Heart right ventricle (tissue), 16 donors: ENCODE results near the gene LYZL2. TPM values are rescaled to one million over a fixed set of nuclear protein-coding genes. Genes with fewer than 3 reads are reported as not detected.
"Not testable (repeated sequence)": the region's sequence is repeated elsewhere in the genome, so short reads cannot be mapped to it uniquely, and the experiment has no call there.

Source experiments
- ATAC-seq, 8 donors: fragments of 200-7000 bp; cut with Tn5 transposase; one replicate each; pipeline ENCODE4 v1.9.1; 2020; ENCODE audit warnings: mild to moderate bottlenecking in 8 of 8, moderate library complexity in 8 of 8, moderate number of reproducible peaks in 1 of 8
- DNase-seq, 2 donors: peaks; one replicate each; pipeline ENCODE4 v3.0.0-alpha.2; 2020
- H3K27ac ChIP-seq, 10 donors: fragments of 200-600 bp; sonication (generic) in 2 of 10; one replicate each; pipeline versions ENCODE4 v1.5.0 to v1.8.0; 2020 to 2022; ENCODE audit warnings: mild to moderate bottlenecking in 3 of 10
- H3K27me3 ChIP-seq, 7 donors: fragments of 200-600 bp; one replicate each; pipeline ENCODE4 v1.8.0; 2021 to 2022; ENCODE audit warnings: mild to moderate bottlenecking in 2 of 7
- H3K36me3 ChIP-seq, 9 donors: fragments of 200-600 bp; sonication (generic) in 1 of 9; one replicate each; pipeline versions ENCODE4 v1.5.0 to v1.8.0; 2020 to 2022; ENCODE audit warnings: mild to moderate bottlenecking in 2 of 9
- H3K4me1 ChIP-seq, 9 donors: fragments of 200-600 bp; sonication (generic) in 1 of 9; one replicate each; pipeline versions ENCODE4 v1.5.0 to v1.8.0; 2020 to 2022; ENCODE audit warnings: mild to moderate bottlenecking in 4 of 9
- H3K4me3 ChIP-seq, 10 donors: fragments of 200-600 bp; sonication (generic) in 2 of 10; one replicate each; pipeline versions ENCODE4 v1.5.0 to v1.8.0; 2020 to 2022; ENCODE audit warnings: mild to moderate bottlenecking in 7 of 10, moderate library complexity in 2 of 10
- H3K9me3 ChIP-seq, 11 donors: fragments of 200-600 bp in 10 of 11; sonication (generic) in 2 of 11; one replicate each; pipeline versions ENCODE4 v1.5.0 to v1.8.0; 2013 to 2022; ENCODE audit warnings: mild to moderate bottlenecking in 2 of 11, control low read depth in 1 of 11, moderate library complexity in 1 of 11
- CTCF ChIP-seq, 9 donors: fragments of 200-600 bp; sonication (generic) in 2 of 9; IDR thresholded peaks; one replicate each; pipeline versions ENCODE4 v1.5.0 to v1.8.0; 2021 to 2022; ENCODE audit warnings: antibody characterized with exemption in 9 of 9, mild to moderate bottlenecking in 5 of 9, moderate library complexity in 1 of 9
- whole genome bisulfite sequencing, 2 donors: extraction: QIAGEN DNeasy Blood & Tissue Kit; methylation state at CpG; one replicate each; pipeline ENCODE4 v1.1.7; 2013; ENCODE audit warnings: inconsistent platforms in 1 of 2; 5-methylcytosine and 5-hydroxymethylcytosine counted together
- intact Hi-C, 10 donors: fragments of 100-400 bp; cut with DNase I; formaldehyde crosslinking; loops; one replicate each; pipeline versions ENCODE4 v1.11.1 to v1.14.2; 2022
- polyA plus RNA-seq, 2 donors: library from polyadenylated mRNA; stranded (reverse); fragments of 200-250 nt; gene quantifications; one replicate each; pipeline ENCODE4 v1.2.3, GENCODE V29; 2013
- total RNA-seq, 10 donors: library from RNA; stranded (reverse); fragmentation: NEBNext Ultra II Directional in 3 of 10; extraction: Animal tissue kit (Norgen Biotek cat#: 25700) in 3 of 10; gene quantifications; one replicate each; pipeline versions ENCODE4 v1.2.1 to v1.2.4, GENCODE V29; 2021 to 2023
- donor health status: Arrhythmogenic right ventricular cardiomyopathy.
- donor health status: ischemic (EF 13 %, LVEDD 7.1; RV severe dilation, severe dysfunction).
- donor health status: healthy with polysubstance abuse.
- donor health status: DM: no; HTN: yes; CAD: no.
- donor health status: DM: no; HTN: no; CAD: no.
- donor health status: ischemic (EF 25% LVEDD 6.9; RV normal size, moderate dysfunction).
- donor health status: ischemic (EF 25% LVEDD 5.7; RV mildly dilated, moderate dysfunction).
- donor health status: healthy.
- donor health status: DM: yes; HTN: yes; CAD: no.
- donor health status: Ischemic cardiomyopathy.
- donor health status: ischemic (EF 35%, LVEDD 5.7; RV mildly dilated, moderate dysfunction).
- donor health status: nonischemic (EF 11% LVEDD 7.7; RV severe dilation, severe dysfunction).
- donor health status: DM: yes; HTN: yes; CAD: no.
- donor health status: PGD.
- donor health status: ischemic (EF 29% LVEDD 5.4; RV normal size, mild dysfunction).
- donor health status: nonischemic (EF 23%, LVEDD 6.1; RV moderate dilation, normal function).

Gene LYZL2
- total and polyA plus RNA-seq, 12 donors: not detected

DNA sequence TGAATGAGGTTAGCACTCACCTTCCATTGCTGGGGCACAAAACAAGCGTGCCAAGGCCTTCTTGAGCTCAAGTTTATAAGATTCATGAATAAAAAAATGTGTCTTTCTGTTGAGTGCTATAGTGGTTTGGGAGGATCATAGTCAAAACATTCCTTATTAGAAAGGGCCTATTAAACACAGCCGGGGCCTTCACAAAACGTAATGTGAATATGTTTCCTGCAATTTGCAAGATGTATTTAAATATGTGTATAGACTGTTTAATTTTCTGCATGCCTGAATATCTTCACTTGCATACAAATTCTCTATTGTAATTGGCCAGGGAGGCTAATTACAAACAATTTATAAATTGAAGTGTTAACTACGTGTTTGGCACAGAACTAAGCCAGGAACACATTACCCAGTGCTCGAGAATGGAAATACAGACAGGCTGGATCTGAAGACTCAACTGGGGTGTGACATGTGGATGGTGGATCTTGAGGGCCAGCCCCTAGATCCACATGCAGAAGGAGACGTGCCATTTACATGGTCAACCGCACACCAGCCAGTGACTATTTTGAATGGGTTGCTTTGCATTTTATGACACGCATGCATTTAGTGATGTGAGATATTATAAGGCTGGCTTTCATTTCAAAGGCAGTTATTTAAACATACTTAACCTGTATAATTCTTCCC lies 31.3 kb downstream of the LYZL2 start:
- WGBS, 2 donors: 93 to 97% methylated on average over 8 of the region's 8 CpGs
- no peak for ATAC-seq
- Histone ChIP-seq H3K36me3 (no peaks in the 10 kb centered on the region), H3K27ac (no peak overlapping the region), H3K4me3 (no peak overlapping the region), H3K9me3 (no peaks in the 10 kb centered on the region), H3K4me1 (no peaks in the 10 kb centered on the region), H3K27me3 (peaks cover 0 to 3% (median 0%) of the 10 kb centered on the region in 7 donors)
- no peak for TF ChIP-seq CTCF (IDR thresholded peaks at IDR 0.05)
- no peak for DNase-seq
- intact Hi-C loops: no loop called here

- H3K4me3 ChIP-seq, ATAC-seq, H3K4me1 ChIP-seq, H3K36me3 ChIP-seq, intact Hi-C loops, H3K9me3 ChIP-seq, H3K27ac ChIP-seq, DNase-seq, H3K27me3 ChIP-seq: not testable (repeated sequence)
- WGBS, 2 donors: 78 to 80% methylated on average over 6 to 7 of the region's 7 CpGs
Measured at GRCh38 chr10:30597433-30597824, 32.1 kb downstream of the LYZL2 start.

DNA sequence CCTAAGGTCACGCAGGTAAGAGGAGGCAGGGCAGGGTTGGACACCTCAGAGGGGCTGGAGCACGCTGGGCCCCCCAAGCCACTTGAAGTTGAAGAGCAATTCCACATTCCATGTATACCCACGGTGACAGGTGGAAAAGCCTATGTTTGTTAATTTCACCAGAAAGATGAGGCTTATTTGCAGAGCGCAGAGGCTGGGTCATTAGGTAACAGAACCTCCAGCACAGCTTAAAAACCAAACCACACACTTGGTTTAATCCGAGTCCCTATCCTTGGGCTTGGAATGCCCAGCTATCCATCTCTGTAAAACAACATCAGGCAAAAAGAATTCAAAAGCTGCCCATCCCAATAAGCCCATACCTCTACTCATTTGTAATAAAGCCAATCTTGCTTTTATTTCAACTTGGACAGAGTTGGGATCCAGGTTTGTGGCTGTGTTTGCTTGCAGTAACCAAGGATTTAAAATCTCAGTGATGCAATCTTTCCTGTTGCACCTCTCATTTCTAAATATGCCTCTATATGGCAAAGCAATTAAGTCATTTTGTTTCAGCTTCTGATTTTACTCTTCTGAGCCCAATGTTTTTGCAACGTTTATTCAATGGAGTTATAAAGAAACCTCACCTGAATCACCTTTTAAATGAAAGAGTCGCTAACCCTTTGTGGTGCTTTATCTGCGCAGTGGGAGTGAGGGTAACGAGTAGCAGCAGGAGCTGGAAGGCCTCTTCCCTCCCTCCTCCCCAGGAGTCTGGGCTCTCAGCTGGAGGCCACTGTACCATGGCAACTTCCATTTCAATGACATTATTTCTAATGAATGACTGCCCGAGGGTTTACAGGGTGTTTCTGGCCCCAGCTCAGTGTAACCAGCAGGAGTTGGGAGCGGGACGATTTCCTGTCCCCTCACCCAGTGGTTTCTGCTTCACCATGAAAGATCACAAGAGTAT lies 32.8 kb downstream of the LYZL2 start:
- H3K27ac ChIP-seq, DNase-seq, H3K4me1 ChIP-seq, H3K36me3 ChIP-seq, H3K9me3 ChIP-seq, H3K27me3 ChIP-seq, intact Hi-C loops, ATAC-seq, H3K4me3 ChIP-seq: not testable (repeated sequence)
- WGBS, 2 donors: 78 to 79% methylated on average over 12 of the region's 12 CpGs

DNA sequence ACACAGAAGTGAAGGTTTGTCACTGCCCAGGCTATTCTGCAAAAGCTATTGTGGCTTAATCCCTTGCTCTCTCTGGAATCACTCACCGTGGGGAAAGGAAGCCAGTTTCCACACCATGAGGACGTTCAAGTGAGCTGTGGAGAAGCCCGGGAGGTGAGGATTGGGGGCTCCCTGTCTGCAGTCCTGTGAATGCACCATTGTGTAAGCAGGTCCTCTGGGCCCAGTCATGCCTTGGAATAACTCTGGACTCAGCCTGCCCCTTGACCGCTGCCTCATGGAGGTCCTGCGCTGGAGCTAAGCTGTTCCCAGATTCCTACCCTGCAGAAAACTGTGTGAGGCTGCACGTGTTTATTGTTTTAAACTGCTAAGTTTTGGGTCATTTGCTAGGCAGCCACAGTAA lies 33.5 kb downstream of the LYZL2 start:
- H3K27me3 ChIP-seq: peaks cover 0 to 5% (median 0%) of the 10 kb centered on the region in 7 donors
- H3K27ac ChIP-seq: no peak overlapping the region
- H3K36me3 ChIP-seq: no peaks in the 10 kb centered on the region
- H3K4me3 ChIP-seq: no peak overlapping the region
- peaks cover 0 to 1% (median 0%) of the 10 kb centered on the region in 9 donors for H3K4me1 ChIP-seq
- H3K9me3 ChIP-seq: no peaks in the 10 kb centered on the region
- intact Hi-C loops: no loop called here
- no peak for TF ChIP-seq CTCF (IDR thresholded peaks at IDR 0.05)
- ATAC-seq (no peak), DNase-seq (no peak)
- WGBS, 2 donors: 69 to 73% methylated on average over 6 of the region's 6 CpGs

DNA sequence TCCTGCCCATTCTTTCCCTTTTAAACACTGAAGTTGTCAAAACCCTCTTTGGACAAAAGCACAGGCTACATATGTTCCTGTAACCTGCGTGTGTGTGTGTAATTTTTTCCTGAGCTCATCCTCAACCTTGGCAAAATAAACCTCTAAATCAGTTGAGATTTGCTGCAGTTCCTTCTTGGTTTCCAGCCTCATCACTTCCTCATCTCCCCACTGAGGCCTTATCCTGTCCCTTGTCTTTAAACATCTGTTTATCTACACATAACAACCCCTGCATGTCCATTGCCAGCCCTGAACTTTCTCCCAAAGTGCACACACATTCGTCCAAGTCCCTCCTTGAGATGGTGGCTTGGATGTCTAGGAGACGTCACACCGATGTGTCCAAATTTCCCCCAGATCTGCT lies 35.5 kb downstream of the LYZL2 start:
- Histone ChIP-seq H3K27ac (no peak overlapping the region), H3K4me3 (no peak overlapping the region), H3K36me3 (no peaks in the 10 kb centered on the region), H3K27me3 (peaks cover 0 to 5% (median 0%) of the 10 kb centered on the region in 7 donors), H3K4me1 (peaks cover 0 to 10% (median 0%) of the 10 kb centered on the region in 9 donors), H3K9me3 (no peaks in the 10 kb centered on the region)
- TF ChIP-seq CTCF (IDR thresholded peaks at IDR 0.05): no peak
- DNase-seq (no peak), ATAC-seq (no peak)
- intact Hi-C loops: loop anchor here in 6 of 10 donors (5.0 kb wide), 3 partner anchors 182 to 202 kb away; no protein-coding TSS in a partner anchor
- 64 to 72% methylated on average over 4 of the region's 4 CpGs for WGBS, 2 donors

DNA sequence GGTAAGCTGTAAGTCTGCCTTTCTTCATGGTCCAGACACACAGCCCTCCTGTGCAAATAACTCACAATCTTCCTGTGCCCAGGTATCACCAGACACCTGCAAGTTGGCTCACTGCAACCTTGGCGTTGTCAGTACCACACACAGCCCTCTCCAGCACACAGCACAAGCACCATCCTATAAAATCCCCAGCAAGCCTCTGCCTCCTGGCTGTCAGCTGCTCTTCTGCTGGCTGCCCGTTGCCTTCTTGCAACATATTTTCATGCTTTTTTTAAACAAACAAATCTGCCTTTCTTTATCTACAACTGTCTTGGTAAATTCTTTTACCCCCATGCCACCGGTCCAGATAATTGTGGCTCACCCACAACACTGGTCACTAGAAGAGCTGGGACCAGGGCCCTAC lies 36.8 kb downstream of the LYZL2 start:
- WGBS, 2 donors: 52 to 81% methylated on average over 3 of the region's 3 CpGs
- not testable (repeated sequence) for DNase-seq, H3K9me3 ChIP-seq, H3K27ac ChIP-seq, H3K27me3 ChIP-seq, H3K36me3 ChIP-seq, H3K4me3 ChIP-seq, ATAC-seq
- H3K4me1 ChIP-seq: peaks cover 0 to 12% (median 0%) of the 10 kb centered on the region in 9 donors
- intact Hi-C loops: loop anchor here in 6 of 10 donors (5.0 kb wide), 3 partner anchors 180 to 200 kb away; no protein-coding TSS in a partner anchor
